ENCODE data around the gene DROSHA. TPM values are rescaled to one million over a fixed set of nuclear protein-coding genes. Genes with fewer than 3 reads are reported as not detected.

Gene DROSHA
- total RNA-seq, 6 experiments from 2014 or later = 67.5 to 77.0 (median 69.6) TPM

GRCh38 chr5:31477516-31477915, 54.4 kb downstream of the DROSHA start:
- Mint-ChIP-seq H3K4me3 (no peak overlapping the region), H3K27ac (no peak overlapping the region), H3K36me3 (ENCODE audit: low read depth) (peaks cover 25% of the 10 kb centered on the region), H3K9me3 (no peaks in the 10 kb centered on the region), H3K4me1 (ENCODE audit: low read depth) (peaks cover 36% of the 10 kb centered on the region), H3K27me3 (ENCODE audit: insufficient read depth) (no peaks in the 10 kb centered on the region; the same call in 1 of the 2 replicates)
- no peak for DNase-seq
- no peak for TF ChIP-seq CTCF (IDR thresholded peaks at IDR 0.05)

GRCh38 chr5:31476738-31477141, 55.2 kb downstream of the DROSHA start:
- Mint-ChIP-seq H3K9me3 (no peaks in the 10 kb centered on the region), H3K4me1 (ENCODE audit: low read depth) (peaks cover 34% of the 10 kb centered on the region), H3K36me3 (ENCODE audit: low read depth) (peaks cover 30% of the 10 kb centered on the region), H3K4me3 (no peak overlapping the region), H3K27me3 (ENCODE audit: insufficient read depth) (no peaks in the 10 kb centered on the region), H3K27ac (no peak overlapping the region)
- TF ChIP-seq CTCF (IDR thresholded peaks at IDR 0.05) = no peak
- no peak for DNase-seq

GRCh38 chr5:31471916-31472315, 60.0 kb downstream of the DROSHA start:
- no peak overlapping the region for H3K4me3 Mint-ChIP-seq
- no peak for TF ChIP-seq CTCF (IDR thresholded peaks at IDR 0.05)
- peaks cover 33% of the 10 kb centered on the region for H3K36me3 Mint-ChIP-seq (ENCODE audit: low read depth)
- no peaks in the 10 kb centered on the region for H3K9me3 Mint-ChIP-seq
- H3K27ac Mint-ChIP-seq = 0 out of 2 replicates have a peak overlapping the region, but pooled peaks have one; percentile 25
- peaks cover 29% of the 10 kb centered on the region for H3K4me1 Mint-ChIP-seq (ENCODE audit: low read depth)
- H3K27me3 Mint-ChIP-seq (ENCODE audit: insufficient read depth) = no peaks in the 10 kb centered on the region
- DNase-seq = no peak

- H3K9me3 Mint-ChIP-seq = no peaks in the 10 kb centered on the region
- H3K27ac Mint-ChIP-seq = no peak overlapping the region
- DNase-seq = no peak
Observed at GRCh38 chr5:31471040-31471439, 60.9 kb downstream of the DROSHA start.

GRCh38 chr5:31470608-31471007, 61.3 kb downstream of the DROSHA start:
- H3K27ac Mint-ChIP-seq = peak overlapping the region; percentile 60

More at GRCh38 chr5:31471040-31471439, 60.9 kb downstream of the DROSHA start:
- Mint-ChIP-seq H3K4me3 (no peak overlapping the region), H3K27me3 (ENCODE audit: insufficient read depth) (no peaks in the 10 kb centered on the region), H3K36me3 (ENCODE audit: low read depth) (peaks cover 41% of the 10 kb centered on the region), H3K4me1 (ENCODE audit: low read depth) (peaks cover 26% of the 10 kb centered on the region)
- TF ChIP-seq CTCF (IDR thresholded peaks at IDR 0.05) = no peak

More at GRCh38 chr5:31470608-31471007, 61.3 kb downstream of the DROSHA start:
- Mint-ChIP-seq H3K4me1 (ENCODE audit: low read depth) (peaks cover 26% of the 10 kb centered on the region), H3K36me3 (ENCODE audit: low read depth) (peaks cover 42% of the 10 kb centered on the region), H3K4me3 (no peak overlapping the region), H3K9me3 (no peaks in the 10 kb centered on the region), H3K27me3 (ENCODE audit: insufficient read depth) (no peaks in the 10 kb centered on the region)
- peak; percentile 36 for DNase-seq
- TF ChIP-seq CTCF (IDR thresholded peaks at IDR 0.05) = no peak
